CD4-positive, alpha-beta T cell treated with Interleukin-17A for 1 hour (primary cell): ENCODE data around the gene SETD3.

Experiments
- DNase-seq: peaks from one replicate; pipeline ENCODE4 v3.0.0-alpha.2; 2020

Gene SETD3

DNA sequence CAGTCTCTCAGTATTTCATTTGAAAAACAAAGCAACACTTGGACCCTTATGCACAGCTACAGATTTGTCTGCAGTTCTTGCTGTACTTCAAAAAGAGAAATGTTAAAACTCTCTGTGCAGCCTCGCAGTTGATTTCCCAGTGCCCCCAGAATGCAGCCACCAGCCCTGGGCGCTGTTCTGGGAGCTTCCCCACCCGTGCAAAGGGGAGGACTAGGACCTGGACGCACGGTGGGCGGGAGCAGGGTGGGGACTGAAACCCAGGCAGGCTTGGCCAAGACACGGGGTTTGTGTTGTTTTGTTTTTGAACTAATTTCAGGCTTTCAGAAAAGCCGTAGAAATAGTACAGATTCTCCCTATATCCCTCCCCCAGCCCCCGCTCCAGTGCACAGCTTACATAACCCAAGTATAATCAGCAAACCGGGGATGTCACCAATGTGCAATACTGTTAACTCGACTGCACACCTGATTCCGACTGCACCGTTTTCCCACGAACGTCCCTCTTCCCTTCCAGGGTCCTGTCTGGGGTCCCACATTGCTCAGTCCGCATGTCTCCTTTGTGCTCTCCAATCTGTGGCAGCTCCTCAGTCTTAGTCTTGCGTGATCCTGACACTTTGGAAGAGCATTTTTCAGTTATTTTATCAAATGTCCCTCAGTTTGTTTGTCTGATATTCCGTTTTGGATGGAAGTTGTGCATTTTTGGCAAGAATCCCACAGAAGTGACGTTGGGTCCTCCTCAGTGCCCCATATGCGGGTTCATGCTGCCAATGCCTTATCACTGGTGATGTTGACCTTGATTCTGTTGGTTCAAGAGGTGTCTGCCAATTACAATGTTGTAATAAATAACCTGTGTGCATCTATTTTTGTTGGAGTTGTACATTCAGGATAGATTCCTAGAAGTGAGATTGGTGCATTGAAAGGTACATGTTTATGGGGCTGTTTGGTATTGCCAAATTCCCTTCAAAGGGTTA is 95.9 kb downstream of the SETD3 start:
- DNase-seq = no peak

DNA sequence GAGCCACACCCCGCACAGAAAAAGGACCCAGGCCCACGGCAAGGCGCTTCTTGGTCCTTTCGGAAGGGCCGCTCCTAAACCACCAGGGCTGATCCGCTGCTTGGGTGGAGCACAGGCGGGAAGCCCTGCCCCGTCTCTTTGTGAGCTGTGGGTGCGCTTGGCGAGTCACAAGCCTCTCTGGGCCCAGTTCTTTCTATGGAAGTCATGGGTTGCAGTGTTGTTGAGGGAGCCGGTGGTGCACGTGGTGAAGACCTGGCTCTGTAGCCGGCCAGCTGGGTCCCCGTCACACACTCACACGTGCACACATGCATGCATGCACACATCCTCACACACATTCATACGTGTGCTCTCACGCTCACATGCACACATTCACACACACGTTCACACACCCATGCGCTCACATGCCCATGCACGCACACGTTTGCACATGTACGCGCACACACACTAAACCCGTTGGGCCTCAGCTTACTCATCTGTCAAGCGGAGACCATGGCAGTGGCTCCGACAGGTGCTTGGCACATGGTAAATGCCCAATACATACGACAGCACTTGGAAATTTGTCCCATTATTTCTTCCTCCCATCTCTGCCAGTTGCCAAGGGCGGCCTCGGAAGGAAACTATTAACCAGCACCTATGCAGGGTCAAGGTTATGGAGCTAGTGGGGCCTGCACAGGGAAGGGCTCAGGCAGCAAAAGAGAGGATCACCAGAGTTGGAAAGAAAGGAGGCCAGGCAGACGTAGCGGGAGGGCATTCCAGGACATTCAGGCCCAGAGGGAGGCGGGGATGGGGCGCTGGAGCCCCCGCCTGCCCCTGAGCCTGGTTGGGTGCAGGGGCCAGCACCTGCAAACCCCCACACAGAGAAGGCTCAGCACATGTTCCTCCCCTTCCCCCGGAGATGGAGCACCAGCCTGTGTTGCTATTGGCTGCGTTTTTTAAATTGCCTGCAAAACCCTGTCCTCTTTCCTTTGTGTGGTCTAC is 96.9 kb downstream of the SETD3 start:
- DNase-seq = no peak

- no peak for DNase-seq
Observed at GRCh38 chr14:99382781-99383471, 97.7 kb downstream of the SETD3 start.

GRCh38 chr14:99382071-99382470 is 98.6 kb downstream of the SETD3 start:
- no peak for DNase-seq

GRCh38 chr14:99381688-99382060 is 99.0 kb downstream of the SETD3 start:
- DNase-seq = no peak

DNA sequence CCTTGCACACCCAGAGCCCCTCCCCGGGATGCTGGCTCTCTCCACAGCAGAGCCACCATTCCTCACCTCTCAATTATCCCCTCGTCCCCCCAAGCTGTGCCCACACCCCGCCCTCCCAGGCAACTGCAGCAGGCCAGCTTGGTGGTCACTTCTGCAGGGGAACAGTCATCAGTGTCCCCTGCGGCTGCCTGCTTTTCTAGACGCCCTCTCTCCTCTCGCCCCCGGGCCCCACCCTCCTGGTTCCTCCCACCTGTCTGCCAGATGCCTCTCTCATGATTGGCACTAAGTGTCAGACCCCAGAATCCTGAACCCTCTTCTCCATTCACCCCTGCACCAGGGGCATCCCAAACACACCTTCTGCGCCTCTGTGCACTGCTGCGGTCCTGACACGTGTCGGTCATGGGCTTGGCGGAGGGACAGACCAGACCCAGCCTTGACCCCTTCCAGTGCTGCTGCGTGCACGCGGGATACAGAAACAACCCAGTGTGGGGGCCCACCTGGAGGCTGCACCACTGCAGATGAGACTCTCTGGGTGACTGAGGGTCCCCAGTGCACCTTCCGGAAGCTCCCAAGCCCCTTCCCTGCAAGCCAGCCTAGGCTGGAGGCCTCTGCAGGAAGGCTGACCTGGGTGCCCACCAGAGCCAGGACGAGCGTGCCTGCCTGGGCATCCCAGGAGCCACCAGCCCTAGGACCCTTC is 99.5 kb downstream of the SETD3 start:
- DNase-seq = no peak

DNA sequence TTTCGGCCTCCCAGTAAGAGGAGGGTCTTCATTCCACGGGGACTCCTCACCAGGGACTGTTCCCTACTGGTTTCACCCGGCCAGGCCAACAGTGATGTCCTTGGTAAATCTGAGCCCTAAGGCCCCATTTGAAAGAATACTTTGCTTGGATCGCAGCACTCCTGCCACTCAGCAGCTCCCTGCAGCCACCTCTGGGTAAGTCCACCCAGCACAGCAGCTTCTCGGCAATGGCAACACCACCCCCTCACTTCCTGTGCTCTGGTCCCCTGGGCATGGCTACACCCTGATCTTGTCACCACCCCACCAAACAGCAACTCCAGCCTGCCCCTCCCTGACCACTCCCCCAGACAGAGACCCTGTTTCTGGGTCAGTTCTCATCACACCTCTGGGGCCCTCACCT is 100.3 kb downstream of the SETD3 start:
- no peak for DNase-seq

- DNase-seq = no peak
Observed at GRCh38 chr14:99378782-99379214, 101.9 kb downstream of the SETD3 start.

DNA sequence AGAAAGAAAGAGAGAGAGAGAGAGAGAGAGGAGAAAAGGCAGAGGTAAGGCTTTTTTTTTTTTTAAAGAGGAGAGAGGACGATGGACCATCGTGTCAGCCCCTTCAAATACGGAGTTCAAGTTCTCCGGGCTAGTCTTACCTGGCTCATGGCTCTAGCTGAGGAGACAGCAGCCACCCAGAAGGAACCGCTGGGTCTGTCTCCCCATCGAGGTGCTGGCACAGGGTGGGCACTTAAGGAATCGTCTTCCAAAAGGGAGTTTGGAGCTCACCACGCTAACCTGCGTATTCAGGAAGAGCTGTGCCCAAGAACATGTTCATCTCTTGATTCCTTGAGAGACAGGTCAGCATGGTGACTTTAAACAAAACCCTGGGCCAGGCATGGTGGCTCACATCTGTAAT is 102.7 kb downstream of the SETD3 start:
- DNase-seq = no peak

DNA sequence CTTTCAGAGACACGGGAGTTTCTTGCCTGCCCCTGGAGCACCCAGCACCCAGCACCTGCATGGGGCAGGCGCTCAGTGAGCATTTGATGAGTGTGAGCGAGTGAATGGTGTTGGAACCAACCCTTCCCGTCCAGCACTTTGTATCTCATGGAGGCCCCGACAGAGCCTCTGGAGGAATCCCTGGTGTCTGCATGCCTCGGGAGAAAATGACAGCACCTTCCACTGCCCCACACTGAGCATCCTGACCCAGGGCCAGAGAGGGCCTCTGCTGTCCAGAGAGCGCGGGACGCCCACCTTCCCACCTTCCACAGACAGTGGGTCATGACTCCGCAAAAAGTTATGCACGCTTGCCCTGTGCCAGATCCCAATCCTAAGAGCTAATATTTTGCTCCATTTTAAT is 105.7 kb downstream of the SETD3 start:
- DNase-seq = no peak

DNA sequence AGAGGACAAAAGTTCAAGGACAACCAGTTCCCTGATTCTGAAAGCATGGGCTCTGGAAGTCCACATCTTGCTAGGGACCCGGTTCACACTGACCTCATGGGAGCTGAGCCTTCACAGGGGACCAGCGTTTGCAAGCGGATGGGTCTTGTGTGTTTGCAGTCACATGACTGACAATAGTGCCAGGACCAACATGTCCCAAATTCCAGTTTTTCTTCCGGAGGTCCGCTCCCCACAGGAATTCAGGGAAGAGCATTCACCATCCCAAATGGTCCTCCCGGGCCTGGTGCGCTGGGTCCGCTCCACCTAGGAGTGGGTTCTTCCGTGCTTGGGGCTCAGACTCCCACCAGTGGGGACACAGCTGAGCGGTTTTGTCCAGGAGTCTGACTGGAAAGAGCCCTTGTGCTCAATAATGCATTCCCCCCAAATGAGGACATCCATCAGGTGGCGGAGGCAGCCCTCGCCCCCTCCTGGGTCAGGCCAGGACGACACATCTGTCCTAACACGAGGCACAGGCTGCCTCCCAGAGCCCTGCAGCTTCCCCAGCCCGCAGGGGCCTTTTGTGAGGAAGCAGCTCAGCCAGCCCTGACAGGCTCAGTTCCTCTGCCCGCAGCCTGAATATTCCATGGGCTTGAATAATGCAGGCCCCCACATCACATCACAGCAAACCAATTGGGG is 116.9 kb downstream of the SETD3 start:
- DNase-seq = no peak

GRCh38 chr14:99363051-99363450 is 117.6 kb downstream of the SETD3 start:
- no peak for DNase-seq

DNA sequence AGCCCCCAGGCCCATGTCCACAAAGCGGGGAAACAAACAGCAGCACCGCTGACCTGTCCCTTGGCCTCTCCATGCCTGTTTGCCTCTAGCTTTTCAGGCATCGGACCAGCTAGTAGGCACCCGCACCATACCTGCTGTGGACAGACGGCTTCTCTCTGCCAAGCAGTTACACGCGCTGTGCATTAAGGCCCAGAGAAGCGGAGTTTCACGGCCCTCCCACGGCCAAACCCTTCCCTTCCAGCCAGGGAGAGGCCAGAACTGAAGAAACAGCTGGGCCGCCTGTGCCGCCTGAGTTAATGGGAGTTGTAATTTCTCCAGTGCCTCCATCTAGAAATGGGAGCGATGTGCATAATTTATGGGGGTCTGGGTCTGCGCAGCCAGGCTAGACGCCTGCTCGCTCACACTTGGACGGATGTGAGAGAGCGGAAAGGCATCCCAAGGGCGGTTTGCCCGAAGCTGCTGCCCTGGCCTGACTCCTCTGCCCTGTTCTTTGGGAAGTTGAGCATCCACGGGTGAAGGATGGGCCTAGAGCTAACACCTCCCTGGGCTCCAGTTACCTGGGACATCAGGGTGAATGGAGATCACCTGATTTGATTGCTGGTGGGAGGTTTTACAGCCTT is 119.0 kb downstream of the SETD3 start:
- no peak for DNase-seq

DNA sequence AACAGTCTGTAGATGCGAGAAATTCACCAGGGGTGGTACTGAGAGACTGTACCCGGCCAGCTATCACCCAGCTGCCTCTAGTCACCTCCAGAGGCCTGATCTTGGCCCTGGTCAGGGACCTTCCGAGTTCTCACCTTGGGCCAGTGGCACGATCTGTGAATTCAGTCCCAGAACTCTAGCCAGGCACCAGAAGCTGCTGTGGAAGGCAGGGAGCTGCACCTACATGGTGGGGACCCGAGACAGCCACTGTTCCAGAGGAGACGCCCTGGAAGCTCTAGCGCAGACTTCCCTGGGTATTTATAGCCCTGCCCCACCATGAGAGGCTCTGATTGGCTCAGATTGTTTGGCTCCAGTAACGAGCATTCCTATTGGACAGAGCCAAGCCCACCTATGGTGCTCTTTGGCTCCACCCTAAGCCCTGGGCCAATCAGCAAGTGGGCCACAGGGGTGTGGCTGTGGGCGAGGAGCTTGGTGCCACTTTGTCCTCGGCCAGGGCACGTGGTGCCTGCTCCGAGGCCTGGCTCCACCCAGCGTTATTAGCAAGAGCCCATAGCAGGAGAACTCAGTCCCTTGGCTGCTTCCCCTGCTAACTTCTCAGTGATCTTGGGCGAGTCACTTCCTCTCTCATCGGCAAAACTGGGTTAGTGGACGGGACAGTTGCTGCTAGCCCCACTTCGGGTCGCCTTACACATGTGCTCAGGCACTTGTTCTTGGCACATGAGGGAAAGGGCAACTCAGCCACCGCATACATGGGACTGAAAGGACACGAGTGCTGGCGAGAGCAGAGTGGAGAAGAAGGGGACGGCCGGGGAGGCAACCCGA is 119.7 kb downstream of the SETD3 start:
- no peak for DNase-seq

DNA sequence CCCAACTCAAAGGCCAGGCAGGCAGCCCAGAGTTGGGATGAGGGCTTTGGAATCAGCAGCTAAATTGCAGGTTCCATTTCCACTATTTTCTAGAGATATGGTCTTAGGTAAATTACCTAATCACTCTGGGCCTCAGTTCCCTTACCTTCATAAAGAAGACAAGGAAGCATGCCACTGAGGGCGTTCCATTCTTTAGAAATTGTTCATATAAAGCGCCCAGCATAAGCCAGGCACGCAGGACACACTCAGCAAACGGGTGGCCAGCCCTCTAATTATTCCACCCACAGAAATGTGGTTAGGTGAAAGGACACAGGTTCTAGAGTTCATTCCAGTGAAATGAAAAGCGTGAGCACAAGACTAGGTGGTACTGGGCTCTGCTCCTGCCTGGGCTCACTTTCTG is 120.8 kb downstream of the SETD3 start:
- DNase-seq = no peak

DNA sequence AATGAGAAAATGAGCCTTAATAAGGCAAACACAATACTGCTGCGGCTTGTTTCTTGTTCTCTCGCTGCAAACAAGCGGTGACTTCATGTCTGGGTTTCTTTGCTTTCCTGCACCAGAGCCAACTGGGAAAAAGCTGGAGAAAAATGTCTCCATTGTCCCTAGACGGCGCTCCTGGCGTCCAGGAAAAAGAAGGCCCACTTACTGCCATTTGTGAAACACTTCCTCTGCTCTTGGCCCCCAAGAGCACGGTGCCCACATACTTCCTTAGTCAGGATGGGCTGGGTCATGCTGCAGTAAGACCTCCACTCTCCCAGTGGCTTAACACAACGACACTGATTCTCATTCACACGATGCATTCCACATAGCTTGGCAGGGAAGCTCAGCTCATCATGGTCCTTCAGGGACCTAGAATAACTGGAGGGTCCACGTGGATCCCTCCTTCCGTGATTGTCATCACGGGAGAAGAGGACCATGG is 122.7 kb downstream of the SETD3 start:
- DNase-seq = no peak

DNA sequence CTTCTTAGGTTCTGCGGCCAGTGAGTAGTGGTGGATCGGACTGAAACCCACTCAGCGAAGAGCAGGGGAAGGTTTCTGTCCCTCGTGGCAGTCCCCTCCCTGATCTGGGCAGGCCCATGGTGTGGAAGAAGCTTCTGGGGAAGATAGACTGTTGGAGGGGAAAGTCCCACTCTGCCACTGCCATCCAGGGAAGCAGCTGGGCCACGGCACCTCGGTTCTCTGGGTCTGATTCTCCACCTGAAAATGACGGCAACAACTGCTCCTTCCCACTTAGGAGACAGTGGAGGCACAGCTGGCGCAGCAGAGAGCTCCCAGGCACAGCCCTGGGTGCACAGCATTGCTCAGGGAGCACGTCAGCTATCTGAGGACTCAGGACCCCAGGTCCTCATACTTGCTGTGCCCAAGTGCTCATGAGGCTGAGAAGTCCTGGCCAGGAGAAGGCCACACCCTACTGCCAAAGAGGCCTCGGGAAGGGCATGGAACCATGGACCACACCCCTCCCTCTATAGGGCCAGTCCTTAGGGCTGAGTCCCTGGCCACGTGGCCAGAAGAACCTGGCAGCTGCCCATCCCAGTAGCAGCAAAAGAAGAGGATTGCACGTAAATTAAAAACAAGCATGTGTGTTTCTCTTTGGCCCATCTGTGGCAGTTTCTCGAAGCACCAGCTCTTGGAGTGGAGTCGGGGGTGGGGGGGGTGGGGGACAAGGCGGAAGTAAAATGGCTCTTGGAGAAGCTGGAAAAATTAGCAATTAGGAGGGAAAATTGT is 123.3 kb downstream of the SETD3 start:
- no peak for DNase-seq

GRCh38 chr14:99356031-99356608 is 124.5 kb downstream of the SETD3 start:
- no peak for DNase-seq
